ENCODE data around the gene TAS2R9.
"Not testable (repeated sequence)": the region's sequence is repeated elsewhere in the genome, so short reads cannot be mapped to it uniquely, and the experiment has no call there.

- not testable (repeated sequence) for TF ChIP-seq CTCF (conservative IDR thresholded peaks at IDR 0.05; ENCODE audit: low read length); EZH2phosphoT487 (IDR thresholded peaks at IDR 0.05; ENCODE audit: borderline replicate concordance, low read depth, low read length)
Observed at GRCh38 chr12:10791769-10792168, 18.2 kb downstream of the TAS2R9 start.

All from OCI-LY7 (cell line).